Ectodermal cell (in vitro differentiated cells): Measurements from ENCODE around the gene PTN.
"Not testable (repeated sequence)": the region's sequence is repeated elsewhere in the genome, so short reads cannot be mapped to it uniquely, and the experiment has no call there.

ENCODE experiments used
- H3K27ac ChIP-seq: 2 replicates; pipeline ENCODE4 v1.7.0; 2013; ENCODE audit warnings: mild to moderate bottlenecking, low read depth, low read length; ENCODE audit not compliant: insufficient read depth, poor library complexity, severe bottlenecking
- H3K27me3 ChIP-seq: 2 replicates; pipeline ENCODE4 v1.7.0; 2013; ENCODE audit warnings: mild to moderate bottlenecking, low read length; ENCODE audit not compliant: insufficient read depth, control insufficient read depth, poor library complexity, severe bottlenecking
- H3K36me3 ChIP-seq: one replicate; pipeline ENCODE4 v1.7.0; 2013; ENCODE audit warnings: low read length; ENCODE audit not compliant: control insufficient read depth, insufficient read depth
- H3K4me1 ChIP-seq: one replicate; pipeline ENCODE4 v1.7.0; 2013; ENCODE audit warnings: low read length; ENCODE audit not compliant: control insufficient read depth, insufficient read depth
- H3K4me3 ChIP-seq: 2 replicates; pipeline ENCODE4 v1.7.0; 2013; ENCODE audit warnings: low read depth, low read length, control low read depth; ENCODE audit not compliant: insufficient read depth
- H3K9me3 ChIP-seq: 2 replicates; pipeline ENCODE4 v1.7.0; 2013; ENCODE audit warnings: mild to moderate bottlenecking, low read length, moderate library complexity; ENCODE audit not compliant: control insufficient read depth
- WGBS, 2 experiments: methylation state at CpG; one replicate each; pipeline ENCODE4 v1.1.7; 2013; ENCODE audit warnings: missing lambda C conversion rate in 2 of 2; 5-methylcytosine and 5-hydroxymethylcytosine counted together

Gene PTN

DNA sequence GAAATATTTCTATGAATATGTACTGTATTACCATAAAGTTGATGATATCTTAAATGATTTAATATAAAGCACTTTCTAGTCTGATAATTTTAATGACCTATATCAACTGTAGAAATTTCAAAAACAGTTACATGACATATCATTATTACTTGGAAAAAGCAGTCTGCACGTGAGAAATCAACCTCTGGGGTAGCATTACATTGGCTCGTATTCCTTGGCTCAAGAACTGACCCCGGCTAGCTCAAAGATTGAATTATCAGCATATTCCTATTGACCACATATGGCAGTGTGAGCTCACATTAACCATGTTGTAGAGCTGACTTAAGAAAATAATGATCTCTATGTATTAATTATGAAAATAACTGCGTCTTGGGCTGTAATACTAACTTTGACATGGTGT, 139.3 kb downstream of the PTN start:
- WGBS, 2 experiments: 95 to 97% methylated on average over 4 of the region's 4 CpGs
- Histone ChIP-seq H3K9me3 (peaks cover under 1% of the 10 kb centered on the region), H3K27ac (no peak overlapping the region), H3K36me3 (no peaks in the 10 kb centered on the region), H3K4me3 (no peak overlapping the region), H3K27me3 (no peaks in the 10 kb centered on the region), H3K4me1 (no peaks in the 10 kb centered on the region)

DNA sequence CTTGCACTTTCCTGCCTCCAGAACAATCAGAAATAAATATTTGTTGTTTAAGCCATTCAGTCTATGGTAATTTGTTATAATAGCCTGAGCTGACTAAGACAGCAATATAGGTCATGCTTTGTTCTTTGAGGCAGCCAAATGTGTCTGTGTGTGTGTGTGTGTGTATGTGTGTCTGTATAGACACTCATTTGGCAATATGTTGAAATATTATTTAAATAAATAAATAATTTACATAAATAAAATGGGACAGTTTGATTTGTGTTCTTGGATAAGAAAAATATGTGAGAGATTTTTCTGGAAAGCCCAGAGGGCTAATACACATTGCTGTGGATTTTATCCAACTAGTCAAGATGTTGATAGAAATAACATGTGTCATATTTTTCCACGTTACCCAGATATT, 140.2 kb downstream of the PTN start:
- WGBS, 2 experiments: 100% methylated on average over 1 of the region's 1 CpG; no CpG with 5 or more reads in 1 of the 2 experiments
- Histone ChIP-seq H3K9me3 (no peaks in the 10 kb centered on the region), H3K27me3 (no peaks in the 10 kb centered on the region), H3K27ac (no peak overlapping the region), H3K4me3 (no peak overlapping the region), H3K36me3 (no peaks in the 10 kb centered on the region), H3K4me1 (no peaks in the 10 kb centered on the region)

DNA sequence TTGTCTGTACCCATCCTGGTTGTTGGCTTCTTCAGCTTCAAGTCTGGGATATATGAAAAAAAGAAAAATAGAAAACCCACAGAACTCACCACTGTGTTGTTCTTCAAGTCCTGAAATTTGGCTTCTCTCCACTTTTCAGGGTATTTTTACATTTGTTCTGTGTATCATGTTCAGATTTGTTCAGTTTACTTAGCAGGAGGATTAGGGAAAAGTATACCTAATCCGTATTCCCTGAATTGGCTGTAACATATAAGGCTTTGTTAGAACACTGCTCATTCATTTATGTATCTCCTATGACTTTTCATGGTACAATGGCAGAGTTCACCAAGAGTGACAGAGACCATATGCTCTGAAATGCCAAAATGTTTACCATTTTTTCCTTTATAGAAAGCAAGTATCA, 146.9 kb downstream of the PTN start:
- WGBS, 2 experiments: 92 to 100% methylated on average over 1 of the region's 1 CpG

DNA sequence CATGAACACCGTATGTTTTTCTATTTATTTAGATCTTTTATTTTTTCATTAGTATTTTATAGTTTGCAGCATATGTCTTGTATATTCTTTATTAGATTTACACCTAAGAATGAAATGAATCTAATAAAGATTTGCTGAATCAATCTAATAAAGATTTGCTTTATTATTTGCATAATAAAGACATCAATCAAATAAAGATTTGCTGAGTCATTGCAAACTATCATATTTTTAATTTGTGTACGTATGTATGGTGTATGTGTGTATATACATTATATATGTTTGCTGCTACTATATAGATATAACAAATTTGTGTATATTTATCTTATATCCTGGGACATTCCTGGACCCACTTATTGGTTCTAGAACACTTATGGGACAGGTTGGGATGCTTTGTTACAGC, 147.5 kb downstream of the PTN start:
- no CpG with 5 or more reads among the region's 2 CpGs for WGBS, 2 experiments
- H3K4me1 ChIP-seq: no peaks in the 10 kb centered on the region
- no peaks in the 10 kb centered on the region for H3K9me3 ChIP-seq
- H3K4me3 ChIP-seq: no peak overlapping the region
- H3K36me3 ChIP-seq: no peaks in the 10 kb centered on the region
- H3K27ac ChIP-seq: no peak overlapping the region
- H3K27me3 ChIP-seq: no peaks in the 10 kb centered on the region

More for the DNA sequence above, 146.9 kb downstream of the PTN start:
- Histone ChIP-seq H3K27ac (no peak overlapping the region), H3K36me3 (no peaks in the 10 kb centered on the region), H3K4me3 (no peak overlapping the region), H3K9me3 (no peaks in the 10 kb centered on the region), H3K27me3 (no peaks in the 10 kb centered on the region), H3K4me1 (no peaks in the 10 kb centered on the region)

DNA sequence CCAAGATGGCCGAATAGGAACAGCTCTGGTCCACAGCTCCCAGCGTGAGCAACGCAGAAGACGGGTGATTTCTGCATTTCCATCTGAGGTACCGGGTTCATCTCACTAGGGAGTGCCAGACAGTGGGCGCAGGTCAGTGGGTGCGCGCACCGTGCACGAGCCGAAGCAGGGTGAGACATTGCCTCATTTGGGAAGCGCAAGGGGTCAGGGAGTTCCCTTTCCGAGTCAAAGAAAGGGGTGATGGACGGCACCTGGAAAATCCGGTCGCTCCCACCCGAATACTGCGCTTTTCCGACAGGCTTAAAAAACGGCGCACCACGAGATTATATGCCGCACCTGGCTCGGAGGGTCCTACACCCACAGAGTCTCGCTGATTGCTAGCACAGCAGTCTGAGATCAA, 161.9 kb downstream of the PTN start:
- H3K4me3 ChIP-seq, H3K27ac ChIP-seq, H3K36me3 ChIP-seq, H3K9me3 ChIP-seq, H3K27me3 ChIP-seq, H3K4me1 ChIP-seq: not testable (repeated sequence)
- 91 to 92% methylated on average over 24 to 25 of the region's 25 CpGs for WGBS, 2 experiments
